SK-N-SH (cell line): ENCODE measurements around the gene RNF138. TPM values are rescaled to one million over a fixed set of nuclear protein-coding genes. Genes with fewer than 3 reads are reported as not detected.

ENCODE experiments used
- CTCF ChIA-PET: fragments of 300-600, 350-600 bp; formaldehyde crosslinking; extraction: SDS; loops from one replicate; lab custom pipeline; 2021; lab: Yijun Ruan, JAX
- POLR2A ChIA-PET: fragments of 350-600 bp; sonication (Branson Sonifier 250); formaldehyde crosslinking; extraction: SDS; loops from one replicate; lab custom pipeline; 2020; ENCODE audit warnings: antibody characterized with exemption, inconsistent platforms; lab: Yijun Ruan, JAX
- DNase-seq: peaks from one replicate; pipeline ENCODE4 v3.0.0; 2012
- H2AFZ ChIP-seq: fragments of 200-600 bp; sonication (generic); 2 replicates; pipeline ENCODE4 v1.8.1; 2016; ENCODE audit warnings: antibody characterized with exemption, mild to moderate bottlenecking, low read depth
- H3F3A ChIP-seq: fragments of 200-600 bp; sonication (generic); replicated peaks from 2 replicates; pipeline ENCODE3; 2016; ENCODE audit warnings: antibody characterized with exemption, mild to moderate bottlenecking; ENCODE audit not compliant: insufficient read depth
- H3K27ac ChIP-seq, 2 experiments: fragments of 200-500 bp in 1 of 2; fragments of 200-600 bp in 1 of 2; sonication (Bioruptor generic) in 1 of 2; sonication (generic), shearing (Covaris generic) in 1 of 2; 2 replicates each; pipeline versions ENCODE4 v1.5.1 to v1.6.1; 2014 to 2016; ENCODE audit warnings: low read depth in 2 of 2, inconsistent platforms in 1 of 2, low read length in 1 of 2, mild to moderate bottlenecking in 1 of 2, mixed read lengths in 1 of 2
- H3K27me3 ChIP-seq: fragments of 200-600 bp; sonication (generic), shearing (Covaris generic); 2 replicates; pipeline ENCODE4 v1.6.1; 2016; ENCODE audit warnings: mixed run types; ENCODE audit not compliant: insufficient read depth
- H3K36me3 ChIP-seq, 2 experiments: fragments of 200-500 bp in 1 of 2; fragments of 200-600 bp in 1 of 2; sonication (Bioruptor generic) in 1 of 2; sonication (generic) in 1 of 2; replicated peaks in 1 of 2; 2 replicates each; pipeline versions ENCODE3 to v1.5.1; 2014 to 2016; ENCODE audit warnings: low read length in 1 of 2, mild to moderate bottlenecking in 1 of 2; ENCODE audit not compliant: insufficient read depth in 2 of 2, control insufficient read depth in 1 of 2
- H3K4me1 ChIP-seq, 2 experiments: fragments of 200-500 bp in 1 of 2; fragments of 200-600 bp in 1 of 2; sonication (Bioruptor generic) in 1 of 2; sonication (generic), shearing (Covaris generic) in 1 of 2; 2 replicates each; pipeline versions ENCODE4 v1.5.1 to v1.6.1; 2014 to 2016; ENCODE audit warnings: low read depth in 1 of 2, low read length in 1 of 2, mixed run types in 1 of 2; ENCODE audit not compliant: insufficient read depth in 2 of 2, control insufficient read depth in 1 of 2
- H3K4me2 ChIP-seq: fragments of 200-600 bp; sonication (generic), shearing (Covaris generic); 2 replicates; pipeline ENCODE4 v1.6.1; 2017; ENCODE audit warnings: mixed run types
- H3K4me3 ChIP-seq, 2 experiments: fragments of 200-500 bp in 1 of 2; fragments of 200-600 bp in 1 of 2; sonication (Bioruptor generic) in 1 of 2; sonication (generic), shearing (Covaris generic) in 1 of 2; 2 replicates each; pipeline versions ENCODE4 v1.5.1 to v1.8.1; 2014 to 2016; ENCODE audit warnings: low read depth in 2 of 2, inconsistent platforms in 1 of 2, low read length in 1 of 2, mild to moderate bottlenecking in 1 of 2, mixed read lengths in 1 of 2, moderate library complexity in 1 of 2
- H3K79me2 ChIP-seq: fragments of 200-600 bp; sonication (generic); 2 replicates; pipeline ENCODE4 v1.8.1; 2017; ENCODE audit warnings: mild to moderate bottlenecking; ENCODE audit not compliant: insufficient read depth
- H3K9ac ChIP-seq: fragments of 200-600 bp; sonication (generic); 2 replicates; pipeline ENCODE4 v1.6.1; 2017; ENCODE audit warnings: mixed run types
- H3K9me2 ChIP-seq: fragments of 200-600 bp; sonication (generic); 2 replicates; pipeline ENCODE4 v1.6.1; 2017; ENCODE audit warnings: mixed run types
- H3K9me3 ChIP-seq: fragments of 200-600 bp; sonication (generic); 2 replicates; pipeline ENCODE4 v1.6.1; 2017; ENCODE audit warnings: mixed run types, mild to moderate bottlenecking, moderate library complexity
- H4K20me1 ChIP-seq: fragments of 200-600 bp; sonication (generic); 2 replicates; pipeline ENCODE4 v1.6.1; 2017; ENCODE audit warnings: mild to moderate bottlenecking, mixed run types; ENCODE audit not compliant: insufficient read depth
- ELF1 ChIP-seq: IDR thresholded peaks from 2 replicates; pipeline ENCODE4 v1.4.0; 2012
- EP300 ChIP-seq, 2 experiments: IDR thresholded peaks; 2 replicates each; pipeline versions ENCODE4 v1.4.0 to v1.6.1; 2012; ENCODE audit warnings: borderline replicate concordance in 1 of 2, low read depth in 1 of 2, low read length in 1 of 2
- GABPA ChIP-seq: IDR thresholded peaks from 2 replicates; pipeline ENCODE4 v1.4.0; 2012; ENCODE audit warnings: low read depth, mild to moderate bottlenecking
- GATA2 ChIP-seq: sonication (generic); formaldehyde crosslinking; IDR thresholded peaks from 2 replicates; pipeline ENCODE4 v1.5.0; 2020; ENCODE audit warnings: mild to moderate bottlenecking, missing genetic modification reagents
- JUND ChIP-seq: IDR thresholded peaks from 2 replicates; pipeline ENCODE4 v1.4.0; 2012
- MAX ChIP-seq: IDR thresholded peaks from 2 replicates; pipeline ENCODE4 v1.4.0; 2012; ENCODE audit warnings: low read depth
- MEF2A ChIP-seq: IDR thresholded peaks from 2 replicates; pipeline ENCODE4 v1.4.0; 2012; ENCODE audit warnings: low read depth, borderline replicate concordance
- MXI1 ChIP-seq: IDR thresholded peaks from 2 replicates; pipeline ENCODE4 v1.6.1; 2012; ENCODE audit warnings: mild to moderate bottlenecking, low read depth, low read length, improper control_type of control experiment
- NFIC ChIP-seq: IDR thresholded peaks from 2 replicates; pipeline ENCODE4 v1.4.0; 2012; ENCODE audit warnings: borderline replicate concordance
- NRF1 ChIP-seq: IDR thresholded peaks from 2 replicates; pipeline ENCODE4 v1.6.1; 2012; ENCODE audit warnings: low read depth, mild to moderate bottlenecking, low read length
- PBX3 ChIP-seq: IDR thresholded peaks from 2 replicates; pipeline ENCODE4; 2012
- POLR2AphosphoS5 ChIP-seq: IDR thresholded peaks from 2 replicates; pipeline ENCODE4 v1.6.1; 2012; ENCODE audit warnings: low read depth, low read length
- RAD21 ChIP-seq: IDR thresholded peaks from 2 replicates; pipeline ENCODE4 v1.6.1; 2012; ENCODE audit warnings: mild to moderate bottlenecking, low read length
- REST ChIP-seq: IDR thresholded peaks from 2 replicates; pipeline ENCODE4 v1.6.1; 2012; ENCODE audit warnings: mild to moderate bottlenecking, low read depth, low read length, moderate library complexity
- RXRA ChIP-seq: IDR thresholded peaks from 2 replicates; pipeline ENCODE4 v1.4.0; 2012; ENCODE audit warnings: low read depth, mild to moderate bottlenecking, borderline replicate concordance
- TEAD4 ChIP-seq: IDR thresholded peaks from 2 replicates; pipeline ENCODE4 v1.4.0; 2012; ENCODE audit warnings: mild to moderate bottlenecking, borderline replicate concordance; ENCODE audit not compliant: insufficient read depth
- USF1 ChIP-seq: IDR thresholded peaks from 2 replicates; pipeline ENCODE4 v1.4.0; 2012; ENCODE audit warnings: low read depth, borderline replicate concordance
- YY1 ChIP-seq: IDR thresholded peaks from 2 replicates; pipeline ENCODE4 v1.4.0; 2012; ENCODE audit warnings: low read depth, mild to moderate bottlenecking
- WGBS: methylation state at CpG from one replicate; pipeline ENCODE4 v1.1.6; 2017; ENCODE audit warnings: low lambda C conversion rate; 5-methylcytosine and 5-hydroxymethylcytosine counted together
- polyA plus RNA-seq, 3 experiments: library from polyadenylated mRNA; depleted of rRNA; stranded (reverse); fragments of >200 nt; gene quantifications; 2 replicates each; pipeline ENCODE4 v1.2.3, GENCODE V29; 2012

RNF138 gene
- polyA plus RNA-seq, 1 of the 3 experiments (the other 2 are of a cell fraction), result 22.3 TPM

GRCh38 chr18:32095900-32096229, 4.2 kb downstream of the RNF138 start:
- H3K79me2 ChIP-seq, result peaks cover 81% of the 10 kb centered on the region
- POLR2A ChIA-PET, result interaction anchor here (0.5 kb wide), 1 partner anchor 16 kb away, joined by 3 read pairs; no protein-coding TSS in a partner anchor
- no peak overlapping the region for H3K27ac ChIP-seq
- 77% methylated on average over 4 of the region's 4 CpGs for WGBS
- TF ChIP-seq MAX (no peak), GABPA (no peak), PBX3 (no peak), POLR2AphosphoS5 (no peak), TEAD4 (no peak), NRF1 (no peak)
- DNase-seq, result no peak
- no peaks in the 10 kb centered on the region for H3K27me3 ChIP-seq
- H3K9me2 ChIP-seq, result no peaks in the 10 kb centered on the region
- no peak overlapping the region for H2AFZ ChIP-seq
- H3F3A ChIP-seq, result peaks cover 17% of the 10 kb centered on the region
- H3K4me1 ChIP-seq, result peaks cover 5 to 9% of the 10 kb centered on the region in 2 experiments; a peak in 3 of 4 replicates
- CTCF ChIA-PET, result no interaction called here
- no peak overlapping the region for H3K4me3 ChIP-seq
- H3K36me3 ChIP-seq, result peaks cover 3 to 8% of the 10 kb centered on the region in 2 experiments
- no peaks in the 10 kb centered on the region for H3K9me3 ChIP-seq
- no peak overlapping the region for H3K4me2 ChIP-seq
- H4K20me1 ChIP-seq, result peaks cover 24% of the 10 kb centered on the region
- H3K9ac ChIP-seq, result no peak overlapping the region

- TF ChIP-seq NFIC, result no peak
- no peak for TF ChIP-seq MXI1
- TF ChIP-seq EP300 (IDR thresholded peaks at IDR 0.05; ENCODE audit: borderline replicate concordance in 1 of 2, low read depth in 1 of 2, low read length in 1 of 2), result no peak
- no peak for TF ChIP-seq YY1
- no peak for TF ChIP-seq RXRA
- TF ChIP-seq GATA2 (CRISPR knock-in tag), result no peak
- no peak for TF ChIP-seq POLR2AphosphoS5
- no peak for TF ChIP-seq JUND
- no peak for TF ChIP-seq GABPA
- no peak for TF ChIP-seq PBX3
- no peak for TF ChIP-seq RAD21
- no peak for TF ChIP-seq MEF2A
- no peak for TF ChIP-seq REST
- no peak for TF ChIP-seq ELF1
- no peak for TF ChIP-seq USF1
- Histone ChIP-seq H3K4me3 (no peak overlapping the region), H3F3A (peaks cover 11% of the 10 kb centered on the region), H2AFZ (no peak overlapping the region), H3K36me3 (peaks cover 8 to 9% of the 10 kb centered on the region in 2 experiments), H3K4me1 (peaks cover 5 to 9% of the 10 kb centered on the region in 2 experiments; a peak in 3 of 4 replicates), H3K27me3 (no peaks in the 10 kb centered on the region), H3K9me2 (no peaks in the 10 kb centered on the region), H3K4me2 (no peak overlapping the region), H3K9ac (no peak overlapping the region), H3K79me2 (peaks cover 92% of the 10 kb centered on the region), H4K20me1 (peaks cover 26% of the 10 kb centered on the region), H3K27ac (no peak overlapping the region), H3K9me3 (no peaks in the 10 kb centered on the region)
- ChIA-PET CTCF (no interaction called here), POLR2A (no interaction called here)
- no peak for DNase-seq
- WGBS, result 93% methylated on average over 2 of the region's 2 CpGs
Observed at GRCh38 chr18:32096946-32097345, 5.3 kb downstream of the RNF138 start.
